OCI-LY3 (cell line): ENCODE data around the gene DUSP10.

Experiments used
- H2AFZ ChIP-seq: fragments of 200-600, 300-600 bp; shearing (Covaris generic); 2 replicates; pipeline ENCODE4 v1.6.0; 2014; ENCODE audit warnings: antibody characterized with exemption, low read depth, low read length
- H3K27ac ChIP-seq: fragments of 200-600, 300-600 bp; sonication (generic); 2 replicates; pipeline ENCODE4 v1.5.1; 2014; ENCODE audit warnings: mild to moderate bottlenecking, low read length, moderate library complexity, mixed read lengths
- H3K27me3 ChIP-seq: fragments of 200-600, 300-600 bp; sonication (generic); 2 replicates; pipeline ENCODE4 v1.6.1; 2014; ENCODE audit warnings: low read depth, low read length, mixed read lengths
- H3K36me3 ChIP-seq: fragments of 200-600, 300-600 bp; sonication (generic); replicated peaks from 2 replicates; pipeline ENCODE3; 2014; ENCODE audit warnings: low read depth, low read length, mixed read lengths
- H3K4me1 ChIP-seq: fragments of 300-600, 200-600 bp; sonication (generic); 2 replicates; pipeline ENCODE4 v1.6.1; 2014; ENCODE audit warnings: low read length, mixed read lengths
- H3K4me2 ChIP-seq: fragments of 200-600, 300-600 bp; sonication (generic); 2 replicates; pipeline ENCODE4 v1.6.1; 2014; ENCODE audit warnings: low read length, mixed read lengths
- H3K4me3 ChIP-seq: fragments of 300-600, 200-600 bp; sonication (generic); 2 replicates; pipeline ENCODE4 v1.5.1; 2014; ENCODE audit warnings: antibody characterized with exemption, mild to moderate bottlenecking, low read length, moderate library complexity
- H3K79me2 ChIP-seq: fragments of 300-600, 200-600 bp; shearing (Covaris generic); 2 replicates; pipeline ENCODE4 v1.6.1; 2014; ENCODE audit warnings: mild to moderate bottlenecking, low read length, mixed read lengths
- H3K9ac ChIP-seq: fragments of 300-600, 200-600 bp; shearing (Covaris generic); 2 replicates; pipeline ENCODE4 v1.6.0; 2014; ENCODE audit warnings: mild to moderate bottlenecking, low read length, moderate library complexity
- H3K9me3 ChIP-seq: fragments of 200-600, 300-600 bp; shearing (Covaris generic); 2 replicates; pipeline ENCODE4 v1.6.1; 2014; ENCODE audit warnings: low read length, mixed read lengths; ENCODE audit not compliant: insufficient read depth
- H4K20me1 ChIP-seq: fragments of 200-600, 300-600 bp; sonication (generic); 2 replicates; pipeline ENCODE4 v1.6.1; 2016; ENCODE audit warnings: low read length, mixed read lengths; ENCODE audit not compliant: insufficient read depth
- CTCF ChIP-seq: fragments of 200-600, 300-600 bp; sonication (generic); IDR thresholded peaks from 2 replicates; pipeline ENCODE4 v1.5.1; 2014; ENCODE audit warnings: antibody characterized with exemption, low read length, low read depth
- EZH2phosphoT487 ChIP-seq: fragments of 200-600 bp; shearing (Covaris generic); IDR thresholded peaks from 2 replicates; pipeline ENCODE4 v1.6.1; 2018; ENCODE audit warnings: antibody characterized with exemption, mixed run types, low read depth

The DUSP10 gene

GRCh38 chr1:221760911-221761310 lies 19.0 kb upstream of the DUSP10 start:
- H3K27ac ChIP-seq: no peak overlapping the region
- H3K4me3 ChIP-seq: no peak overlapping the region

GRCh38 chr1:221759436-221759835 lies 17.5 kb upstream of the DUSP10 start:
- TF ChIP-seq EZH2phosphoT487: no peak
- TF ChIP-seq CTCF: no peak
- Histone ChIP-seq H3K79me2 (no peaks in the 10 kb centered on the region), H3K36me3 (peaks cover 6% of the 10 kb centered on the region), H3K9me3 (no peaks in the 10 kb centered on the region), H3K27me3 (no peaks in the 10 kb centered on the region), H3K4me3 (no peak overlapping the region), H3K4me2 (no peak overlapping the region), H3K9ac (no peak overlapping the region), H3K27ac (no peak overlapping the region), H4K20me1 (no peaks in the 10 kb centered on the region), H2AFZ (no peak overlapping the region), H3K4me1 (peaks cover 44% of the 10 kb centered on the region)

More at GRCh38 chr1:221760911-221761310, 19.0 kb upstream of the DUSP10 start:
- no peaks in the 10 kb centered on the region for H4K20me1 ChIP-seq
- no peak overlapping the region for H3K4me2 ChIP-seq
- no peaks in the 10 kb centered on the region for H3K27me3 ChIP-seq
- H3K79me2 ChIP-seq: no peaks in the 10 kb centered on the region
- H2AFZ ChIP-seq: peak overlapping the region; percentile 0; the same call in 1 of the 2 replicates
- TF ChIP-seq CTCF (no peak), EZH2phosphoT487 (no peak)
- H3K9me3 ChIP-seq: no peaks in the 10 kb centered on the region
- H3K9ac ChIP-seq: no peak overlapping the region
- peaks cover 4% of the 10 kb centered on the region for H3K36me3 ChIP-seq
- H3K4me1 ChIP-seq: peaks cover 29% of the 10 kb centered on the region

- Histone ChIP-seq H3K36me3 (peaks cover 10% of the 10 kb centered on the region), H4K20me1 (no peaks in the 10 kb centered on the region), H3K4me1 (peaks cover 53% of the 10 kb centered on the region), H3K9me3 (peaks cover 5% of the 10 kb centered on the region), H3K79me2 (no peaks in the 10 kb centered on the region), H3K27me3 (no peaks in the 10 kb centered on the region), H3K4me3 (no peak overlapping the region), H2AFZ (no peak overlapping the region), H3K9ac (no peak overlapping the region), H3K27ac (no peak overlapping the region), H3K4me2 (no peak overlapping the region)
- no peak for TF ChIP-seq EZH2phosphoT487
Observed at GRCh38 chr1:221758455-221758854, 16.6 kb upstream of the DUSP10 start.

- Histone ChIP-seq H4K20me1 (no peaks in the 10 kb centered on the region), H3K9ac (no peak overlapping the region), H3K27ac (no peak overlapping the region), H2AFZ (no peak overlapping the region), H3K4me1 (peaks cover 57% of the 10 kb centered on the region), H3K27me3 (no peaks in the 10 kb centered on the region), H3K4me2 (no peak overlapping the region), H3K36me3 (peaks cover 22% of the 10 kb centered on the region), H3K79me2 (no peaks in the 10 kb centered on the region), H3K9me3 (peaks cover 18% of the 10 kb centered on the region), H3K4me3 (no peak overlapping the region)
- TF ChIP-seq CTCF (no peak), EZH2phosphoT487 (no peak)
Observed at GRCh38 chr1:221756830-221757551, 15.1 kb upstream of the DUSP10 start.
